Measurements from ENCODE around the gene HTN1. TPM values are rescaled to one million over a fixed set of nuclear protein-coding genes. Genes with fewer than 3 reads are reported as not detected.

The HTN1 gene
- total RNA-seq, 1 experiment from 2014 or later = not detected

- no peaks in the 10 kb centered on the region for H3K4me1 ChIP-seq (ENCODE audit: control insufficient read depth in 1 of 2, insufficient read depth in 2 of 2, low read length in 2 of 2)
- H3K9ac ChIP-seq (ENCODE audit: low read length) = no peak overlapping the region
- RAD21 ChIA-PET (ENCODE audit: low non-redundant PET in 1 of 2, low total read pairs in 2 of 2, uncharacterized antibody in 2 of 2, unreplicated experiment in 2 of 2) = no interaction called here
- no peak for ATAC-seq
- H4K20me1 ChIP-seq (ENCODE audit: insufficient read depth) = no peaks in the 10 kb centered on the region
- intact Hi-C loops (cut with micrococcal nuclease) = no loop called here
- H3K79me2 ChIP-seq (ENCODE audit: insufficient read depth, low read length) = no peaks in the 10 kb centered on the region
- no peak for DNase-seq (ENCODE audit: low read depth, low spot score)
- no peak overlapping the region for H3K27ac ChIP-seq (ENCODE audit: low read depth, low read length)
- CTCF ChIA-PET = no interaction called here
- H3K27me3 ChIP-seq (ENCODE audit: insufficient read depth, low read length) = no peaks in the 10 kb centered on the region
- POLR2A ChIA-PET = no interaction called here
- H2AFZ ChIP-seq (ENCODE audit: low read depth, low read length, poor library complexity, severe bottlenecking) = no peak overlapping the region
- H3K9me3 ChIP-seq (ENCODE audit: control insufficient read depth in 1 of 2, insufficient read depth in 1 of 2, low read depth in 1 of 2, low read length in 2 of 2) = no peaks in the 10 kb centered on the region
- no peak overlapping the region for H3K4me3 ChIP-seq (replicated peaks in 1 of 2; ENCODE audit: low read depth in 1 of 2, low read length in 2 of 2)
- TF ChIP-seq CTCF (IDR thresholded peaks at IDR 0.05 in 2 of 3, conservative IDR thresholded peaks at IDR 0.05 in 1 of 3; ENCODE audit: borderline replicate concordance in 1 of 3, insufficient read depth in 1 of 3, low read depth in 2 of 3, low read length in 2 of 3) (no peak), ZBTB33 (IDR thresholded peaks at IDR 0.05; ENCODE audit: extremely low read depth, insufficient replicate concordance, low read length) (no peak), EGR1 (IDR thresholded peaks at IDR 0.05; ENCODE audit: low read depth) (no peak), EZH2 (IDR thresholded peaks at IDR 0.05) (no peak), MAX (IDR thresholded peaks at IDR 0.05) (no peak), POLR2A (IDR thresholded peaks at IDR 0.05; ENCODE audit: borderline replicate concordance, extremely low read depth, insufficient read depth, insufficient read length) (no peak), TCF7L2 (IDR thresholded peaks at IDR 0.05; ENCODE audit: borderline replicate concordance, extremely low read depth, insufficient read depth, insufficient read length) (no peak), ELF1 (IDR thresholded peaks at IDR 0.05; ENCODE audit: borderline replicate concordance, low read depth) (no peak), ZNF274 (IDR thresholded peaks at IDR 0.05; ENCODE audit: low read depth, low read length) (no peak), POLR2AphosphoS5 (IDR thresholded peaks at IDR 0.05; ENCODE audit: low read depth, low read length) (no peak), SIN3A (IDR thresholded peaks at IDR 0.05; ENCODE audit: low read depth) (no peak), RAD21 (IDR thresholded peaks at IDR 0.05; ENCODE audit: low read depth) (no peak), CEBPB (IDR thresholded peaks at IDR 0.05; ENCODE audit: low read depth) (no peak), SP1 (IDR thresholded peaks at IDR 0.05; ENCODE audit: low read depth) (no peak), FOSL1 (IDR thresholded peaks at IDR 0.05; ENCODE audit: low read depth) (no peak), SRF (IDR thresholded peaks at IDR 0.05; ENCODE audit: low read depth) (no peak), REST (IDR thresholded peaks at IDR 0.05; ENCODE audit: low read depth) (no peak), EZH2phosphoT487 (IDR thresholded peaks at IDR 0.05; ENCODE audit: borderline replicate concordance) (no peak), ATF3 (IDR thresholded peaks at IDR 0.05) (no peak), CBX3 (IDR thresholded peaks at IDR 0.05; ENCODE audit: low read depth) (no peak)
- H3K36me3 ChIP-seq (ENCODE audit: control insufficient read depth in 1 of 2, insufficient read depth in 2 of 2, low read length in 2 of 2) = no peaks in the 10 kb centered on the region
- no peak overlapping the region for H3K4me2 ChIP-seq (ENCODE audit: low read length)
- no peaks in the 10 kb centered on the region for H3K9me2 ChIP-seq (ENCODE audit: insufficient read depth)
- BruUV-seq (replicated peaks) = no TSS peak
Observed at GRCh38 chr4:70008771-70009170, 41.5 kb upstream of the HTN1 start.

Data from HCT116 (cell line).